A204.1 (cell line): ENCODE measurements around the gene RIOK2.
"Not testable (repeated sequence)": the region's sequence is repeated elsewhere in the genome, so short reads cannot be mapped to it uniquely, and the experiment has no call there.

ENCODE experiments used
- FAIRE-seq: peaks from 2 replicates; lab custom pipeline; 2012; peaks lifted over from hg19 to GRCh38; lab: Jason Lieb, UNC

Gene RIOK2

DNA sequence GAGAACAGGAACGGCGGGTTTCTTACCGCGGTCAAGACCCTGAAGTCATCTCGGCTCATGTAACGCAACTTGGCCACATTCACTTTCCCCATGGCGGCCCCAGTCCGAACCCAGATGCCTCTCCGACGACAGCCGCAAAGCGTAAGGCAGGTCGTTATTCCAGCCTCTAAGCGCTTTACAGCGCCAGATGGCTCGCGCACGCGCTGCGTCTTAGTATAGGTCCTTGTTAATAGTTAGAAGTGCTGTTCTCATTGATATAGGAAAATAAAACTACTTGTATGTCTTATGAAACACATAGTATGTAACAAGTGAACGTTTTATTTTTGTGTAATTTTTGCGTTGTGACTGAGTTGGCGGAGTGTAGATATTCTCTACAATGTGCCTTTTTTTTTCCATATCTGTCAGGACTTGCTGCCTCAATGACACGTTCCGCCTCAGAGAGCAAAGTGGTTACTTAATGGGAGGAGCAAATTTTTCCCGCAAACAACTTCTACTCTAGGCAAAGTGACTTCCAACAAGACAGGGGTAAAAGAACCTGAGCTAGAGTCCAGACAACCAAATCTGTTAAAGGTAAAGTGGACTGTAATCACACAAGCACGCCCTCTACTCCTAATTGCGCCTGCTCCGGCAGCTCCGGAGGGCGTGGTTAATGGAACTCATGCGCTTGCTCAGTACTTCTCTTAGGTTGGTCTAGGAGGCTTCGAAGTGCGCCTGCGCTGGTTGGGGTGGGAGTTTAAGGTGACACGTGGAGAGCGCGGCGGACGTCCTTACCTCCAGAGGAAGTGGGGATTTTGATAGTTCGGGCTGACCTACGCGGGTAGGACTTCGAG is at the start of gene RIOK2:
TSS of gene RIOK2 (minus strand) at position 148 of the 830 bp plus-strand sequence. CDS start at position 92, 56 bp downstream.
- peak; percentile 60 for FAIRE-seq

DNA sequence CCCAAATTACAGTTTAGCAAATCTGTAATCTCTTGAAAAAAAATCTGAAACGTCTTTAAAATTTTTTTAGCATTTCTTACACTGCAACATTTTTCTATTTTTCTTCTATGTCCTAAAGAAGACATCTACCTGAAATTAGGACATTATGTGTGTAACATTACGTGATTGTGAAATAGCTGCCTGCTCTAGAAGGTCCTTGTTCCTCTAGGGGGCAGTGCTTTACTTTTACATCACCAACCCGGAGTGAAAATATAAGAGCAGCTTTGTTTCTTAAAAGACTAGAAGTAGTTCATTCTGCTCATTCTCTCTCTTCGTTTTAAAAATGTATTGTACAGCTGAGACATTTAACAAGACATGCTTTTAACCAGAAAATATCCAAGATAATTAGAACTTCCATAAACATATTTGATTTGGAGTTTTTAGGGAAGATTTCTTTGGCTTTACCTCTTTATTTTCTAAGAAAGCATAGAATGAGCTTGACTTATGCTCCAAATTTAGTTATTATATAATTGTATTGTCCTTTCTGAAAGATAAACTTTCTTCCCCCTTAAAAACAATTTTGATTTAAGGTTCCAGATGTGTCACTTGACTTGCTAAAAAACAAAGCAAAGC is 48.1 kb upstream of the RIOK2 start:
- peak; percentile 95 for FAIRE-seq

DNA sequence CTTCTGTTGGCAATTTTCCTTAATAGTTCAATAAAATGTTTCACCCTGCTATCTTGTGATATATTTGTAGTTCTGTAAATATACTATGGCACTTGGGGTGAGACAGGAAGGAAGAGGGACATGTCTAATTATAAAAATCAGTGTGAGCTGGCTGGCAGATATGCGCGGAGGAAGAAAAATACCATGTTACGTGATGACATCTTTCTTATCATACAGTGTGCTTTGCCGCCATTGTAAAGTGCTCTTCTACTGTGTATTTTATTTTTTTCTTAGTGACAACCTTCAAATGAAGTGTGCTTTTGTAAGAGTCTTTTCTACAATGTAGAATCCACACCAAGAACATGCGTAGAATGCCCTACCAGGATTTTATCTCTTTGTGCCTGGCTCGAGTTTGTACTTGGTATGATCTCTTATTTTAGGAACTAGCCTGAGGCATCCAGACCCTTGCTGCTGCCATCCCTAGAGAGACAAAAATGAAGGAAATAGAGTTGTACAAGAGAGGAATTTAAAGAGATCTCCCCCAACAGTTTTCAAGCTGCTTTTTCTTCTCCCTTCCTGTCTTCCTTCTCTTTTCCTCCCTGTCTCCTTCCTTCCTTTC is 46.7 kb upstream of the RIOK2 start:
- FAIRE-seq = no peak

DNA sequence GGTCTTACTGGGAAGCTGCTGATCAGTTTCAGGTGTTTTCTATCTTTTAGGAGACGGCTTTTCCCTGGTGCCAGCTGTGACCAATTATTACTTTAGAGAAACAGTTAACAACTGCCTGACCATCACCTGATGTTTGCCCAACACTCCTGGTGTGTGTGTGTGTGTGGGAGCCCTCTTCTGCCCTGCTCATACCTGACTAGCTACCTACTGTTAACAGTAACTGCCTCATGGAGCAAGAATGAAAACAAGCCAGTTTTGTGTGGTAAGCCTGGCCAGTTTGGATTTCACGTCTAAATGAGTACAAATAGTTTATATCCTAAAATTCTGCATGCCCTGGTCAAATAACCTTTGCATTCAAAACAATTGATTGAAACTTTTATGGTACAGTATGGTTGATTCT is 46.1 kb upstream of the RIOK2 start:
- no peak for FAIRE-seq

DNA sequence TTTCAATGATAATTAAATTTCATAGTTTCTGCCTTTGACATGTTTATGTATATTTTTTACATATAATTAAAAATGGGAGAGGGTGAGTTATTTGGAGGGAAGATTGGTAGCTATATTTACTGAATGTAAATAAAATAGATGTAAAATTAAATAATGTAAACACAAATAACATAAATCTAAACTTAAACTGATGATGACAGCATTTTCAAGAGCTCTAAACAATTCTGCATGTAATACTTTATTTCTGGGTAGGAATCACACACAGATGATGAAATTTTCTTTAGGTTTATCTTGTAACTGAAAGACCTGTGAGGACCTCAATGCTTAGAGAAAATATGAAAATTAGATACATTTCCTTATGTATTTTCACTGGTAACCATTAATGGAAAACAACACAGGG is 42.2 kb upstream of the RIOK2 start:
- FAIRE-seq = no peak

DNA sequence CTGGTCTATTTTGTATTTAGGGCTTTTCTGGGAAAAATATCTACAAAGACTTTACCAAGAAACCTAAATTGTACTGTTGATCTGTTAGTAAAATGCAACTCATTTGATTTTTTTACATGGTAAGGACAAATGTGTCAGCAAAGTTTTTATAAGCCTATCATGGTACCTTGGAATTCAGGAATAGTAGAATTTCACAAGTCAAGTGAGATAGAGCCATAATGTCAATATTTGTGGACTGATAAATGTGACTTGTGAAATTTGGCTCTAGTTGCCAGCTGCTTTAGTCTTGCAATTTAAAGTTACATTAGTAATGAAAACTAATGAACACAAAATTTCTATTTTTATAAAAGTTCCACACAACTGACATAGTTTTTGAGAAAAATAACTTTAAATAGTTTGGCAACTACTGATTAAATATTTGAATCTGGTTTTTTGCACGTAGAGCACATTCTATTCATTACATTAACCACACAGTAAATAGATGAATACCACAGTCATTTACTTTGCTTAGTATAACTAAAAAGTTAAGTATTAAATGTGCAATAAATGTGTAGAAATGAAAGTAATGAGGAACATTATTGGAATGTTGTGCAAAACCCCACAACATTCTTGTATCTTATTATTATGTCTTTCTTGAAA is 41.2 kb upstream of the RIOK2 start:
- no peak for FAIRE-seq

DNA sequence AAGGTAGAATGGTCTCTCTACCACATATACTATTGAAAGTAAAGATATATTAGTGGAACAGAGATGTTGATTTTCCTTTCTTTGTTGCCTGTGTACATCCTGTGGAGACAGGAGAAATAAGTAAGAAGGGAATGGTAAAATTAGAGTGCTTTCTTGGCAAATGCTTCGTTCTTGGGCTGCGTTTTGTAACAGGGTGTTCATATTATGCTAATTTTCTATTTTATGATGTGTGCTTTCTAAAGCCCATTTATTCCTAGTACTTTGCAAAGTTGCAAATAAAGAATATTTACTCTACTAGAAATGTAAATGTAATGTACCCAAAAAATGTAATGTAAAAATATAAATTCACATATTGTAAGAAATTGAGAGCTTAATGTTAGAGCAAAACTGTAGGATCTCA is 40.5 kb upstream of the RIOK2 start:
- peak; percentile 11 for FAIRE-seq

DNA sequence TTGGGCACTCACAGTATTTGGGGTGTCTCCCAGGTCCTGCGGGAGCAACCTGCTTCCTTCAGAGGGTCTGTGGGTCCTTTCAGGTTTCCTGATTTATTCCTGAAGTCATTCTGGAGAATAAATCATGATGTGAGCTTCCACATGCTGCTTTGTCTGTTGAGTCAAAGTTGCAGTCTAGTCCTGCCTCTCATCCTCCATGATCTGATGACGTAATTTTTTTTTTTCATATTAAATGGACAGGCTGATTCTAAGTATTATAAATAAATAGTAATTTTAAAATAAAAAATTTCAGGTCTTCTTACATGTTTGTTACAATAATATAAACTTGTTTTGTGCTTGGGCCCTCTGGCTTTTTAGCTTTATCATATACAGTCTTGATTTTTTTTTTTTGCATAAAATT is 26.3 kb upstream of the RIOK2 start:
- no peak for FAIRE-seq

DNA sequence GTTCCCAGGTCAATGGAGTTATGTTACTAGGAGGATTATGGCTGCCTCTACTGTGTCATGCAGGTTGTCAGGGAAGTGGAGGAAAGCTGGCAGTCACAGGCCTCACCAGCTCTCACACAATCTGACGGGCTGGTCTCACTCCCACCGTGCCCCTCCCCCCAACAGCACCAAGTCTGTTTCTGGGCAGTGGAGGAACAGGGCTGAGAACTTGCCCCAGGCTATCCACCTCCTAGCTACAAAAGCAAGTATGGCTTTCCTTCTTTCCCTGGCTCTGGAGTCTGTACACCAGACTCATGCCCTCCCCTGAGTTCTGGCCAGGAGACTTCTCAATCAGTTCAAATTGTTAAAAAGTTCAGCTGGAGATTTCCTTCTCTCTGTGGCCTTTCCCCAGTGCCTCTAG is 25.7 kb upstream of the RIOK2 start:
- FAIRE-seq = no peak

DNA sequence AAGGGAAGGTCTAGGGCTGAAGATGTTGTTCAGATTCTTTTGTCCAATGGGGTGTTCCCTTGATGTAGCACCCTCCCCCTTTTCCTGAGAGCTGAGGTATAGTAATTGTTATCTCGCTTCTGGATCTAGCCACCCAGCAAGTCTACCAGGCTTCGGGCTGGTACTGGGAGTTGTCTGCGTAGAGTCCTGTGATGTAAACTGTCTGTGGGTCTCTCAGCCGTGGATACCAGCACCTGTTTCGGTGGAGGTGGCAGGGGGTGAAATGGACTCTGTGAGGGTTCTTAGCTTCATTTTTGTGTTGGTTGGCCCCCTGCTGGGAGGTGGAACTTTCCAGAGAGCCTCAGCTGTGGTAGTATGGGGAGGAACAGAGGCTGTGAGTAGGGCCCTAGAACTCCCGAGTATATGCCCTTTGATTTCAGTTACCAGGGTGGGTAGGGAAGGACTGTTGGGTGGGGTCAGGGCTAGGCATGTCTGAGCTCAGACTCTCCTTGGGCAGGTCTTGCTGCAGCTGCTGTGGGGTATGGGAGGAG is 25.2 kb upstream of the RIOK2 start:
- no peak for FAIRE-seq

DNA sequence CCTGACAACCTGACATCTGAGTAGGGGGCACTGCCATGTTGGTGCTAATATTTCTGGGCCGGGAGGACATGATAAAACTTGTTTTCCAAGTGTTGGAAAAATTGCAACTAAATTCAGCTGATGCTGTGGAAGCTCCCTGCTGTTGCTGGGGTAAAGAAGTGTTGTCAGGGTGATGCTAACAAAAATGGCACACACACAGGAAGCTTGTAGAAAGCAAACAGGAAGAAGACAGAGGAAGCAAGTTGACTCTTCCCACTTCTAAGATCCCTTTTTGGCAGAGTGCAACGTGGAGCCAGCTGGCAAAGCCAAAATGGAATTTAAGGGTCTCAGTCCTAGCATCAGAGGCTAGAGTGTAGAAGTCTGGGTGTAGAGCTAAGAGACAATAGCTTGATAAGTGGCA is 11.3 kb upstream of the RIOK2 start:
- no peak for FAIRE-seq

DNA sequence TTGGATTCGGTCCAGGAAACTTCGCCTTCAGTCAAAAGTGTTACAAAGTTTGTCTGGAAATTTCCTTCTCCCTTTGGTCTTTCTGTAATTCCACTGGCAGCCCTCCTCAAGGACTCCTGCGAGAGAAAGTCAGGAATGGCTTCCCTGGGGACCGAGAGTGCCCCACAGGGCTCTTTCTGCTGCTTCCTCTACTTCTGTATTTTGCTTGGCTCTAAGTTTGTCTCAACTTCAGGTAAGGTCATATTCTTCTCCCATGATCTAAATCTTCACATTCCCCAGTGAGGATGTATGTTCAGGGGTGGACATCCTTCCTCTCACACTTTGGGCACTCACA is 10.3 kb upstream of the RIOK2 start:
- no peak for FAIRE-seq

DNA sequence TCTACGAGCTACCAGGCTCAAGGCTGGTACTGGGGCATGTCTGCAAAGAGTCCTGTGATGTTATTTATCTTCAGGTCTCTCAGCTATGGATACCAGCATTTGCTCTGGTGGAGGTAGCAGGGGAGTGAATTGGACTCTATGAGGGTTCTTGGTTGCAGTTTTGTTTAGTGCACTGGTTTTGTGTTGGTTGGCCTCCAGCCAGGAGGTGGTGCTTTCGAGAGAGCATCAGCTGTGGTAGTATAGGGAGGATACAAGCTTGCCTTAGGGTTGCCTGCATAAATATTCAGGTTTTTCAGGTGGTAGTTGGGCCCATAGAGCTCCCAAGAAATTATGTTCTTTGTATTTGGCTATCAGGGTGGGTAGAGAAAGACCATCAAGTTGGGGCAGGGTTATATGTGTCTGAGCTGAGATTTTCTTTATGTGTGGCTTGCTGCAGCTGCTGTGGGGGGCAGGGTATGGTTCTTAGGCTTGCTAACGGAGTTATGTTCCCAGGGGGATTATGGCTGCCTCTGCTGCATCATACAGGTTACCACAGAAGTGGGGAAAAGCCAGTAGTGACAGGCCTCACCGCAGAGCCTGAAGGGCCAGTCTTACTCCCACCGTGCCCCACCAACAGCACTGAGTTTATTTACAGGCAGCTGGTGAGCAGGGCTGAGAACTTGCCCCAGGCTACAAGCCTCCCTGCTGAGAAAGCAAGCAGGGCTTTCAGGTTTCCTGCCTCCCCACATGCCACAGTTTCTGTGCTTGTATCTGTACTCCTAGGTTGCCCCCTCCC is 9.7 kb upstream of the RIOK2 start:
- FAIRE-seq = no peak

DNA sequence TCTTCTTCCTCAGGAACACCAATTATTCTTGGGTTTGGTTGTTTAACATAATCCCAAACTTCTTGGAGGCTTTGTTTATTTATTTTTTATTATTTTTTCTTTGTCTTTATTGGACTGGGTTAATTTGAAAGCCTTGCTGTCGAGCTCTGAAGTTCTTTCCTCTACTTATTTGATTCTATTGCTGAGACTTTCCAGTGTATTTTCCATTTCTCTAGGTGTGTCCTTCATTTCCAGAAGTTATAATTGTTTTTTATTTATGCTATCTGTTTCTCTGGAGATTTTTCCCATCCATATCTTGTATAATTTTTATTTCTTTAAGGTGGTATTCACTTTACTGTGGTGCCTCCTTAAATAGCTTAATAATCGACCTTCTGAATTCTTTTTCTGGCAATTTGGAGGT is 8.8 kb upstream of the RIOK2 start:
- no peak for FAIRE-seq

DNA sequence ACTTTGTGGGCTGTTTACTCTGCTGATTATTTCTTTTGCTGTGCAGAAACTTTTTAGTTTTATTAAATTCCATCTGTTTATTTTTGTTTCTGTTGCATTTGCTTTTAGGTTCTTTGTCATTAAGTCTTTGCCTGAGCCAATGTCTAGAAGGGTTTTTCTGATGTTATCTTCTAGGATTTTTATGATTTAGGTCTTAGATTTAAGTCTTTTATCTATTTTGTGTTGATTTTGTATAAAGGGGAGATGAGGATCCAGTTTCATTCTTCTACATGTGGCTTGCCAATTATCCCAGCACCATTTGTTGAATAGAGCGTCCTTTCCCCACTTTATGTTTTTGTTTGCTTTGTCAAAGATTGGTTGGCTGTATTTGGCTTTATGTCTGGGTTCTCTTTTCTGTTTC is 6.5 kb upstream of the RIOK2 start:
- FAIRE-seq = not testable (repeated sequence)

DNA sequence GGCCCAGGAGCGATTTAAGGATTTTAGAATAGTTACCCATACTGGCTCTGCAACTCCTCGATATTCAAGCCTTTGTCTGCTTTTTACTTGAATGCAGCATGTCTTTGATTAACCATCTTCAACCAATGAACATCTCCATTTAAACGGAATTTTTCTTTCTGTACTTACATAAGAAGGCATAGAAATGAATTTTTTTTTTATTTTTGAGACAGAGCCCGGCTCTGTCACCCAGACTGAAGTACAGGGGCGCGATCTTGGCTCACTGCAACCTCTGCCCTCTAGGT is 825 bp upstream of the RIOK2 start:
- no peak for FAIRE-seq

DNA sequence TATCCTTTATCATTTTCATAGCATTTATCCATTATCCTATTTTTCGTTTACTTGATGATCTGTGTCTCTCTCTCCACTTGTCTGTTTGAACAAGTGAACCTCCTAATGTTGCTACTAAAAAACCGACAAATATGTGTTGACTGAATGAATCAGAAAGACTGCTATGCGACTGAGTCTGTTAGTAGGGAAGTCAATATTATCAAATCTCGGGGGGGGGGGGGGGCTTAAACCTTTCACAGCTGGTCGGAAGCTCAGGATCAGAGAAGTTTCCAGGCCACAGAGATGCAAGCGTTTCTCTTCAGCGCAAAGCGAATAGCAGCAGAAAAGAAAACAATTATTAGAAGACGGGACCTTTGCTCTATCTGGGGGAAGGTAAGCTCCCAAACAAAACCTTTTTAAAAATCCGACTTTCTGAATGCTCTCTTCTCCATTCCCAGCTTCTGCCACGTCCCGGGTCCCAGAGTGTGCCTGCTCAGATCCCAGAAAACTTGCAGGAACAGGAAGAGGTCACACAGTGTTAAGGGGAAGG is 412 bp downstream of the RIOK2 start:
- FAIRE-seq = no peak

DNA sequence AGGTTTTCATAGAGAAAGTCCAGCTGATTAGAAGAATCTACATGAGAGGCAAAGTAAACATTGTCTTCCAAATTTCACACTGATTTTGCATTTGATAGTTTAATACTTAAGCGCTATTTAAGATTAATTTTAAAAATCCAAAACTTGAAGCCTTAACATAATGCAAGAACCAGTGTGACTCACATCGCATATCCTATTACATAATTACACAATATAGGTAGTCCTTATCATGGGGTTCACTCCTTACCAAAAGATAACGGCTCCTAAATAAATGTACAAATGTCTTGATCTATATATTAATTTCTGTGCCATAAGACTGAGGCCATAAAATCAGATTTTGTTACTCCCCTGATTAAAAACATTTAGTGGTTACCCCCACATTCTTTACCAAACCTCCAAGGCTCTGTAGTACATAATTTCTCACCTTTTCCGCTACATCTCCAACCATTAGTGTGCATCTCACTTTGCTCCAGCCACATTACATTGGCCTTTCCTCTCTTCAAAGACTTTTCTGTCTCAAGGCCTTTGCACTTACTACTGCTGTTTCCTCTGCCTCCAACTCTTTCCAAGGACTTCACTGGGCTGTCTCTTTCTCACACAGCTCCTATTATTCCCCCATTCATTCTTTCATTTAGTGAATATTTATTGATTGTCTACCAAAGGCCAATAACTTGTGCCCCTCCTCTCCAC is 1.0 kb downstream of the RIOK2 start:
- FAIRE-seq = no peak

DNA sequence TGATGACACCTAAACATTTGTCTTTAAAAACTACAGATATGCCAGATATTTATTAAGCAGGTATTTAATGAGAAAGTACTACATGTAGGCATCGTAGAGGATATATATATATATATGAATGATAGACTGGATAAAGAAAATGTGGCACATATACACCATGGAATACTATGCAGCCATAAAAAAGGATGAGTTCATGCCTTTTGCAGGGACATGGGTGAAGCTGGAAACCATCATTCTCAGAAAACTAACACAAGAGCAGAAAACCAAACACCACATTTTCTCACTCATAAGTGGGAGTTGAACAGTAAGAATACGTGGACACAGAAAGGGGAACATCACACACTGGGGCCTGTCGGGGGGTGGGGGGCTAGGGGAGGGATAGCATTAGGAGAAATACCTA is 3.6 kb downstream of the RIOK2 start:
- FAIRE-seq = not testable (repeated sequence)

DNA sequence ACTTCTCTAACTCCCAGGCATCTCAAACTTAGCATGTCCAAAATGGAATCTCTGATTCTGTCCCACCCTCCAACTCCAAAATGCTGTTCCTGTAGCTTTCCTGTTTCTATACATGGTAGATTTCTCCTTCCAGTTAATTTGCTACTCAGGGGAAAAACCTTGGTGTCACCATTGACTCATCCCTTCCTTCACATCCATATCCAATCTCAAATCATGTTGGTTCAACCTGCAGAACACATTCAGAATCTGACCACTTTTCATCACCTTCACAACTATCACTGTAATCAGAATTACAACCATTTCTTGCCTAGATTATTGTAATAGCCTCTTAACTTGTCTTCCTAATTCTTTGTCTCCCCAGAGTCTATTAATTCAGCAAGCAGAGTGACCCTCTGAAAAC is 10.8 kb downstream of the RIOK2 start:
- FAIRE-seq = no peak

DNA sequence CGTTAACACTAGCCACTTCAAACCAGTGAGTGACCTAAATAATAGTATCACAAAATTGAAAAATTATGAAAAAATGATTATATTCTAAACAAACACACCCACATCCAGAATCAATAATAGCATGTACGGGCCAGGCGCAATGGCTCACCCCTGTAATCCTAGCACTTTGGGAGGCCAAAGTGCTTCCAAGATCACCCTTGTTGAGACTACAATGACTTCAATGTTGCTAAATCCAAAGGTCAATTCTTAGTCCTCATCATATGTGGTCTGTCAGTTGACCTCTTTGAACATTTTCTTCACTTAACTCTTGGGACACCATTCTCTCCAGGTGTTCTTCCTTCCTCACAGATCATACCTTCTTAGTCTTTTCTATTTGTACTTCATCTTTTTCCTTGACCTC is 11.3 kb downstream of the RIOK2 start:
- FAIRE-seq = no peak

DNA sequence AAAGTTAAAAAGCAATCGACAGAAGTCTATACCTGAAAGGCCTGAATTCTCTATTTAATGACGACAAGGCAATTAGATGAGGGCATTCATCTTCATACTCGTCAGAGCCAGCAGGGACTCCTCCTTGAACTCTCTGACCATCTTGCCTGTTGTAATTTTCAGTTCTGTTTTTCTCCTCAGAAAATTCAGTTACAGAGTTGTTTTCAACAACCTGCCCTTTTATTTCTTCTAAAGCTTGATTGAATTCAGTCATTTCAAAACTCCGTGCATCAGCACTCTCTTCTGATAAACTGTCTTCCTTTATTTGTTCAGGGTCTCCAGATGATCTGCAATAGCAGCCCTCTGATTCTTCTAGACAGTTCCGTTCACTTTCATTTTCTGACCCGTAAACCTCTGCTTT is 15.6 kb downstream of the RIOK2 start:
- no peak for FAIRE-seq
